ENCODE measurements around the gene SEC31A.

SEC31A gene

DNA sequence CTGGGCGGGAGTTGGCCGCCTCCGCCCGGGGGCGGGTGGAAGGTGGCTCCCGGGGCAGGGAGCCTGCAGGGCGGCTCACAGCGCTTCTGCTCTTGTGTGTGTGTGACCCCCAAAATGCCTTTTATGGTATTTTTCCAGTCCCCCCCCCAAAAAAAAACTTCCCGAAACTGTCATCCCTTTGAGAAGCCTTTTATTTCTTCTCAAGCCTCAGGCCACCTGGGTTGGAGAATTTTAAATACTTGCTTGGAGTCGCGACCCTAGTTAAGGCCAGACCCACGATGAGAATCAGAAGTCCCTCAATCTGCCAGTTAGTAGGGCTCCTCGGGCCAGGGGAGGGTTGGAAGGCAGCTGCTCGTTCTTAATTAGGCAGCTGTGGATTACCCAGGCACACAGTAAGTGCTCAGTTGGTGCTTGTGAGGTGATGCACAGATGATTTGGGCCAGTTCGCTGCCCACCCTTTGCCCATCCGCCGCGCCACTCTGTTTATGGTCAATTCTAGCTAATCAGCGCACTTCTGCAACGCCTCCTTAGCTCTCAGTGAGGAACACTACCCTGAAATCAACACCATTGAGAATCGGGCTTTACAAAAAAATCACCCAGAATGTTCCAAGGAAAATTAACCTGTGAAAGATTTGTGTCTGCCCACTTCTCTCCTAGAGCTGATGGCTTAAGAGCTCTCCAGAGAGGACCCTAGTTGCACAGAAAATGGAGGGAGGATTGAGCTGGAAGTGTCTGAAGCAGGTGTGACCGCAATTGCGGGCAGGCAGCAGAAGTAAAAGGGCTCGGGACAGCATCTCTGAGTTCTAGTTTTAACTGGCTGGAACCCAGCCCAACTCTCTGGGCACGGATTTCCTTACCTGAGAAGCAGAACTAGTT, 91.7 kb downstream of the SEC31A start:
- Histone ChIP-seq H2AFZ (ENCODE audit: low read depth, low read length) (peak overlapping the region; percentile 93), H4K20me1 (ENCODE audit: insufficient read depth, low read length) (no peaks in the 10 kb centered on the region), H3K9me3 (ENCODE audit: insufficient read depth, low read length) (no peaks in the 10 kb centered on the region), H3K36me3 (replicated peaks; ENCODE audit: low read depth, low read length) (no peaks in the 10 kb centered on the region), H3K4me2 (ENCODE audit: low read length) (peak overlapping the region; percentile 93), H3K27ac (ENCODE audit: low read length) (no peak overlapping the region), H3K79me2 (ENCODE audit: low read length) (no peaks in the 10 kb centered on the region), H3K4me3 (ENCODE audit: low read length) (peak overlapping the region; percentile 85), H3K9ac (ENCODE audit: low read length) (peak overlapping the region; percentile 65), H3K4me1 (ENCODE audit: low read length) (peaks cover 7% of the 10 kb centered on the region), H3K27me3 (ENCODE audit: low read depth, low read length) (peaks cover 3% of the 10 kb centered on the region; the same call in 1 of the 2 replicates)
- TF ChIP-seq, protein P1, sequence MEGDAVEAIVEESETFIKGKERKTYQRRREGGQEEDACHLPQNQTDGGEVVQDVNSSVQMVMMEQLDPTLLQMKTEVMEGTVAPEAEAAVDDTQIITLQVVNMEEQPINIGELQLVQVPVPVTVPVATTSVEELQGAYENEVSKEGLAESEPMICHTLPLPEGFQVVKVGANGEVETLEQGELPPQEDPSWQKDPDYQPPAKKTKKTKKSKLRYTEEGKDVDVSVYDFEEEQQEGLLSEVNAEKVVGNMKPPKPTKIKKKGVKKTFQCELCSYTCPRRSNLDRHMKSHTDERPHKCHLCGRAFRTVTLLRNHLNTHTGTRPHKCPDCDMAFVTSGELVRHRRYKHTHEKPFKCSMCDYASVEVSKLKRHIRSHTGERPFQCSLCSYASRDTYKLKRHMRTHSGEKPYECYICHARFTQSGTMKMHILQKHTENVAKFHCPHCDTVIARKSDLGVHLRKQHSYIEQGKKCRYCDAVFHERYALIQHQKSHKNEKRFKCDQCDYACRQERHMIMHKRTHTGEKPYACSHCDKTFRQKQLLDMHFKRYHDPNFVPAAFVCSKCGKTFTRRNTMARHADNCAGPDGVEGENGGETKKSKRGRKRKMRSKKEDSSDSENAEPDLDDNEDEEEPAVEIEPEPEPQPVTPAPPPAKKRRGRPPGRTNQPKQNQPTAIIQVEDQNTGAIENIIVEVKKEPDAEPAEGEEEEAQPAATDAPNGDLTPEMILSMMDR (IDR thresholded peaks at IDR 0.05; ENCODE audit: low read depth, low read length): no peak
- TF ChIP-seq EZH2phosphoT487 (IDR thresholded peaks at IDR 0.05; ENCODE audit: low read depth): no peak

DNA sequence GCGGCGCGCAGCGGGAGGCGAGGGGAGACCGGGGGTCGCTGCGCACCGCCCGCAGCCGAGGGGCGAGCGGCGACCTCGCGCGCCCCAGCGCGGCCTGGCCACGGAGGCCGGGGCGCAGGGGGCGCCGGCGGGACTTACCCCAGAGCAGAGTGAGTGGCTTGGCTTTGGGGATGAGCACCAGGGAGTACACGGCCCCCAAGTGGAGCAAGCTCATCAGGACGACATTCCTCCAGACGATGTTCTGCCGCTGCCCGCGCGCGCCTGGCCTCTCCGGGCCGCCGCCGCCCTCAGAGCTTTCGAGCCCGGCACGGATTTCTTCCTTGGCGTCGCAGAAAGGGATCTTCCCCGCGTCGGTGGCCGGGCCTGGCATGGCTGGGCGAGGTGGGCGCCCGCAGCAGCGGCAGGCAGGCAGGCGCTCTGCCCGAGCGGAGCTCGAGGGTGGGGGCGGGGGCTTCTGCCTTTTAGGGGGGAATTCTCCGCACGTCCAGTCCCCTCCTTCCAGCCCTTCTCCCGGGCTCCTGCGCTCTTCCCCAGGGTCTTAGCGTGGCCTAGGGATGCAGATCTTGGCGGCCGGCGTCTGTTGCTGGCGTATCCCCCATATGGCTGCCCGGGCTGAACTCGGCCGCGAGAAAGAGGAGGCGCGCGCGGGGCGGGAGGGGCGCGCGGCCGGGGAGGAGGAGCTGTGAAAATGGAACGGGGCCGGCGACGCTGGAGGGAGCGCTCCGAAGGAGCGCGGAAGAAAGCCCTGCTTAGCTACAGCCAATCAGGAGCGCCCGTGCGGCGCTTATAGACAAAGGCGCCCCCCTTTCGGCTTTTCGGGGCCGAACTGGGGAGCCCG, 92.6 kb downstream of the SEC31A start, which contains the start of gene SCD5:
Gene SCD5 (minus strand): TSS at position 629 of the 838 bp plus-strand sequence. CDS start 259 bp downstream, at position 370.
- Histone ChIP-seq H3K9me3 (ENCODE audit: insufficient read depth, low read length) (no peaks in the 10 kb centered on the region), H3K79me2 (ENCODE audit: low read length) (no peaks in the 10 kb centered on the region), H3K4me2 (ENCODE audit: low read length) (peak within 1 kb of the TSS; percentile 93), H3K4me1 (ENCODE audit: low read length) (peaks cover 7% of the 10 kb centered on the region), H2AFZ (ENCODE audit: low read depth, low read length) (peak within 1 kb of the TSS; percentile 93), H4K20me1 (ENCODE audit: insufficient read depth, low read length) (no peaks in the 10 kb centered on the region), H3K9ac (ENCODE audit: low read length) (peak within 1 kb of the TSS; percentile 65), H3K4me3 (ENCODE audit: low read length) (peak within 1 kb of the TSS; percentile 85), H3K27ac (ENCODE audit: low read length) (no peak within 1 kb of the TSS), H3K36me3 (replicated peaks; ENCODE audit: low read depth, low read length) (no peaks in the 10 kb centered on the region), H3K27me3 (ENCODE audit: low read depth, low read length) (peaks cover 3% of the 10 kb centered on the region; the same call in 1 of the 2 replicates)
- TF ChIP-seq EZH2phosphoT487 (IDR thresholded peaks at IDR 0.05; ENCODE audit: low read depth): no peak
- TF ChIP-seq, protein P1 (IDR thresholded peaks at IDR 0.05; ENCODE audit: low read depth, low read length): peak; percentile 8; the same call in 1 of the 2 replicates

DNA sequence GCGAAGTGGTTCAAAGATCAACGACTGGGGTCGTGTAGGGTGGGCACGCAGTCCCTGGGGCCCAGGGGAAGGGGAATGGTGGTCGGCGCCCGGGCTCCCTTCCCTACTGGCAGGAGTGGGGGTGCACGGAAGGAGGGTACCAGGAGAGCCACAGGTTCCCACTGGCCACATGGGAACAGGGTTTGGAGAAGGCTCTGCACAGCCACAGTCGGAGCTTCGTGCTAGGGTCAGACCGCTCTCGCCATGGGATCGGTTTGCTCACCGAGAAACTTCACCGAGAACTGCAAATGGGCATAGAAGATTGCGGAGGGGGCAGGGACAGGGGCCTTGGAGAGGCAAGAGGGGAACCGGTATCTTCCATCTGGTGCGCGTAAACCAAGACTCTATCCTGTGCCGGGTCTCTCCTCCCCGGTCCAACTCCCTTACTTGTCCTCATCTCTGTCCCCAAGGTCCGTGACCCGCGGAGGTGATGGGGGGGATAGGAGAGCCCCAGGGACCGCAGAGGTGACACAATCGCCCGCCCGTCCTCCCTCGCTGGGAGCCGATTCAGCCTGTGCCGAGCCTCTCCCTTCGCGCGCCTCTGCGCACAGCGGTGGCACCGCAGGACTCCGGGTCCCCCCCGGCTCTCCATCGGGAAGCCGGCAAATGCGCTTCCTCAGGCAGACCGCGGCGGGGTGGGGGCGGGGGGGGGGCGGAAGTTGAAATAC, 93.4 kb downstream of the SEC31A start:
- peaks cover 7% of the 10 kb centered on the region for H3K4me1 ChIP-seq (ENCODE audit: low read length)
- no peaks in the 10 kb centered on the region for H3K36me3 ChIP-seq (replicated peaks; ENCODE audit: low read depth, low read length)
- H3K9me3 ChIP-seq (ENCODE audit: insufficient read depth, low read length): no peaks in the 10 kb centered on the region
- H3K4me3 ChIP-seq (ENCODE audit: low read length): no peak overlapping the region
- H3K27me3 ChIP-seq (ENCODE audit: low read depth, low read length): peaks cover 3% of the 10 kb centered on the region; the same call in 1 of the 2 replicates
- no peaks in the 10 kb centered on the region for H3K79me2 ChIP-seq (ENCODE audit: low read length)
- no peak overlapping the region for H3K27ac ChIP-seq (ENCODE audit: low read length)
- H3K9ac ChIP-seq (ENCODE audit: low read length): no peak overlapping the region
- H4K20me1 ChIP-seq (ENCODE audit: insufficient read depth, low read length): no peaks in the 10 kb centered on the region
- no peak overlapping the region for H3K4me2 ChIP-seq (ENCODE audit: low read length)
- TF ChIP-seq, protein P1 (IDR thresholded peaks at IDR 0.05; ENCODE audit: low read depth, low read length): no peak
- TF ChIP-seq EZH2phosphoT487 (IDR thresholded peaks at IDR 0.05; ENCODE audit: low read depth): no peak
- H2AFZ ChIP-seq (ENCODE audit: low read depth, low read length): no peak overlapping the region

Measured in OCI-LY3 (cell line).